HG02642 (cell line): ENCODE results near the gene ATP5PO.

Experiments
- ATAC-seq: cut with Tn5 transposase; IDR thresholded peaks from one replicate; pipeline ENCODE4 v1.9.1; 2021; ENCODE audit warnings: mild to moderate bottlenecking; ENCODE audit not compliant: unreplicated experiment, poor library complexity

Gene ATP5PO

GRCh38 chr21:33902349-33902748, 13.3 kb downstream of the ATP5PO start:
- ATAC-seq = no peak

GRCh38 chr21:33901412-33902288, 14.0 kb downstream of the ATP5PO start:
- ATAC-seq = no peak

- ATAC-seq = no peak
Measured at GRCh38 chr21:33899199-33899598, 16.4 kb downstream of the ATP5PO start.

- no peak for ATAC-seq
Measured at GRCh38 chr21:33898586-33898985, 17.0 kb downstream of the ATP5PO start.

- no peak for ATAC-seq
Measured at GRCh38 chr21:33897739-33898138, 17.9 kb downstream of the ATP5PO start.

GRCh38 chr21:33897098-33897497, 18.5 kb downstream of the ATP5PO start:
- no peak for ATAC-seq

- ATAC-seq = no peak
Measured at GRCh38 chr21:33896691-33897090, 18.9 kb downstream of the ATP5PO start.

GRCh38 chr21:33895356-33895755, 20.2 kb downstream of the ATP5PO start:
- ATAC-seq = no peak

GRCh38 chr21:33894736-33895288, 20.8 kb downstream of the ATP5PO start:
- ATAC-seq = no peak

- ATAC-seq = no peak
Measured at GRCh38 chr21:33893917-33894316, 21.7 kb downstream of the ATP5PO start.

GRCh38 chr21:33892853-33893252, 22.8 kb downstream of the ATP5PO start:
- no peak for ATAC-seq

- no peak for ATAC-seq
Measured at GRCh38 chr21:33890187-33890586, 25.4 kb downstream of the ATP5PO start.

GRCh38 chr21:33886321-33886720, 29.3 kb downstream of the ATP5PO start:
- no peak for ATAC-seq

- no peak for ATAC-seq
Measured at GRCh38 chr21:33885172-33885514, 30.5 kb downstream of the ATP5PO start.

GRCh38 chr21:33884376-33885171, 31.0 kb downstream of the ATP5PO start:
- no peak for ATAC-seq

- ATAC-seq = no peak
Measured at GRCh38 chr21:33883118-33883517, 32.5 kb downstream of the ATP5PO start.

GRCh38 chr21:33881689-33882440, 33.7 kb downstream of the ATP5PO start:
- ATAC-seq = no peak

- ATAC-seq = no peak
Measured at GRCh38 chr21:33880626-33881025, 35.0 kb downstream of the ATP5PO start.

- no peak for ATAC-seq
Measured at GRCh38 chr21:33878824-33879223, 36.8 kb downstream of the ATP5PO start.

GRCh38 chr21:33875026-33875695, 40.4 kb downstream of the ATP5PO start:
- ATAC-seq = no peak
